Peyer's patch (tissue), 4 donors: Measurements from ENCODE around the gene SAT1.

Experiments
- CTCF ChIP-seq, 6 experiments: fragments of 450-650 bp in 4 of 6; fragments of 200-600 bp in 2 of 6; sonication (generic) in 1 of 6; IDR thresholded peaks; one replicate each; pipeline ENCODE4 v1.5.1; 2017 to 2019; ENCODE audit warnings: antibody characterized with exemption in 6 of 6, mild to moderate bottlenecking in 3 of 6, moderate library complexity in 1 of 6
- POLR2A ChIP-seq, 2 donors: fragments of 450-650 bp; IDR thresholded peaks; one replicate each; pipeline ENCODE4 v1.5.1; 2017; ENCODE audit warnings: antibody characterized with exemption in 2 of 2, mild to moderate bottlenecking in 2 of 2, moderate library complexity in 2 of 2

- TF ChIP-seq CTCF (IDR thresholded peaks at IDR 0.05) (no peak), POLR2A (IDR thresholded peaks at IDR 0.05) (no peak)
These were observed 21.0 kb downstream of the SAT1 start for GRCh38 chrX:23803931-23804381.
